ENCODE results near the gene PTTG2.
"Not testable (repeated sequence)": the region's sequence is repeated elsewhere in the genome, so short reads cannot be mapped to it uniquely, and the experiment has no call there.

The PTTG2 gene

GRCh38 chr4:37960098-37960497 is at the start of gene PTTG2:
Gene PTTG2 (plus strand): TSS chr4:37960398. CDS start chr4:37960435, 37 bp downstream.
- no peak for DNase-seq

- no peak for DNase-seq
Observed at GRCh38 chr4:37914539-37914938, 45.7 kb upstream of the PTTG2 start.

- DNase-seq = no peak
Observed at GRCh38 chr4:37917388-37917787, 42.8 kb upstream of the PTTG2 start.

- DNase-seq = no peak
Observed at GRCh38 chr4:37918653-37919052, 41.5 kb upstream of the PTTG2 start.

GRCh38 chr4:37922328-37922727 is 37.9 kb upstream of the PTTG2 start:
- DNase-seq = no peak

GRCh38 chr4:37923089-37923488 is 37.1 kb upstream of the PTTG2 start:
- not testable (repeated sequence) for DNase-seq

- DNase-seq = no peak
Observed at GRCh38 chr4:37924946-37925345, 35.3 kb upstream of the PTTG2 start.

- no peak for DNase-seq
Observed at GRCh38 chr4:37927434-37927833, 32.8 kb upstream of the PTTG2 start.

GRCh38 chr4:37928426-37929416 is 31.5 kb upstream of the PTTG2 start:
- DNase-seq = no peak

GRCh38 chr4:37934096-37934495 is 26.1 kb upstream of the PTTG2 start:
- DNase-seq = no peak

GRCh38 chr4:37934609-37935008 is 25.6 kb upstream of the PTTG2 start:
- DNase-seq = no peak

GRCh38 chr4:37935026-37935425 is 25.2 kb upstream of the PTTG2 start:
- DNase-seq = no peak

GRCh38 chr4:37936889-37937498 is 23.2 kb upstream of the PTTG2 start:
- no peak for DNase-seq

GRCh38 chr4:37938208-37938607 is 22.0 kb upstream of the PTTG2 start:
- DNase-seq = no peak

- no peak for DNase-seq
Observed at GRCh38 chr4:37946503-37947179, 13.6 kb upstream of the PTTG2 start.

GRCh38 chr4:37948542-37948941 is 11.7 kb upstream of the PTTG2 start:
- DNase-seq = no peak

GRCh38 chr4:37949636-37950426 is 10.4 kb upstream of the PTTG2 start:
- DNase-seq = no peak

- DNase-seq = no peak
Observed at GRCh38 chr4:37951461-37952352, 8.5 kb upstream of the PTTG2 start.

- no peak for DNase-seq
Observed at GRCh38 chr4:37953156-37953555, 7.0 kb upstream of the PTTG2 start.

- no peak for DNase-seq
Observed at GRCh38 chr4:37953620-37954293, 6.4 kb upstream of the PTTG2 start.

- DNase-seq = no peak
Observed at GRCh38 chr4:37956941-37957340, 3.3 kb upstream of the PTTG2 start.

Measured in stimulated activated CD4-positive, alpha-beta T cell treated with anti-CD3 and anti-CD28 coated beads, Interleukin-4, amount 100 ng/mL, for 24 hours (primary cell).